SK-N-SH treated with all-trans-retinoic acid at 6 μM for 48 hours (cell line): Measurements from ENCODE around the gene TNIP1.

Source experiments
- CSDC2 ChIP-seq: fragments of 250-450 bp; sonication (Bioruptor Pico); IDR thresholded peaks from 2 replicates; pipeline ENCODE4 v1.5.0; 2020; ENCODE audit warnings: mild to moderate bottlenecking, moderate library complexity
- TF ChIP-seq, protein P1 (sequence below): fragments of 250-450 bp; sonication (Bioruptor Pico); IDR thresholded peaks from 2 replicates; pipeline ENCODE4 v1.8.0; 2020; ENCODE audit warnings: mild to moderate bottlenecking, moderate library complexity, borderline replicate concordance

DNA sequence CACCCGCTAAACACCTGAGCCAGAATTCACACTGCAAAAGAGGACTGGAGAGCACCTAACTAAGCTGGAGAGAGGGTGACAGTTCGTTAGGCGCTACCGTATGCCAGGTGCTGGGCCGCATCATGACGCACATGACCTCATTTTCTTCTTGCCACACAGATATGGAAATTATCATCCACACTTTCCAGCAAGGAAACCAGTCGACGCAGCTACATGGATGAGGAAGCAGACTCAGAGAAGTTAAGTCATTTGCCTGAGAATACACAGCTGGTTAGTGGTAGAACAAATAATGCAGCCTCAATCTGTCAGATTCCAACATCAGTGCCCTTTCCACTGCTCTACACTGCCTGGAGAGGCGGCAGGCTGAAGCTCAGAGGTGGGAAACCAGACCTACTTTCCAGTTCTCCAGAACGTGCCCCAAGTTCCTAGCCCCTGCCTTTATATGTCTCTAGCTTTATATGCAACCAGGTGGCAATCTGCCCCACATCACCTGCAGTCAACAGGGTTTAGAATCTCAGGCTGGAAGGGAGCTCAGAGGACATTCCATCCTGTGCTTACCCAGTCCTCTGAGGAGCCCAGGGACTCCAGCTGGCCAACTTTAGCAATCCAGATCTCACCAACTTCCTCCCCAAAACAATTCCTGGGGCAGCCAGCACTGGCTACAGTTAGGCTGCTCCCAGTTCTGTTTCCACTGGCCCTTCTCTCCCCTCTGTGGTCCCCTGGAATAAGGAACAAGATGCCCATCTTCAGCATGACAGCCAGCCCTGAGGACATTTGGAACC is 8.8 kb downstream of the TNIP1 start:
- no peak for TF ChIP-seq CSDC2
- TF ChIP-seq, protein P1, sequence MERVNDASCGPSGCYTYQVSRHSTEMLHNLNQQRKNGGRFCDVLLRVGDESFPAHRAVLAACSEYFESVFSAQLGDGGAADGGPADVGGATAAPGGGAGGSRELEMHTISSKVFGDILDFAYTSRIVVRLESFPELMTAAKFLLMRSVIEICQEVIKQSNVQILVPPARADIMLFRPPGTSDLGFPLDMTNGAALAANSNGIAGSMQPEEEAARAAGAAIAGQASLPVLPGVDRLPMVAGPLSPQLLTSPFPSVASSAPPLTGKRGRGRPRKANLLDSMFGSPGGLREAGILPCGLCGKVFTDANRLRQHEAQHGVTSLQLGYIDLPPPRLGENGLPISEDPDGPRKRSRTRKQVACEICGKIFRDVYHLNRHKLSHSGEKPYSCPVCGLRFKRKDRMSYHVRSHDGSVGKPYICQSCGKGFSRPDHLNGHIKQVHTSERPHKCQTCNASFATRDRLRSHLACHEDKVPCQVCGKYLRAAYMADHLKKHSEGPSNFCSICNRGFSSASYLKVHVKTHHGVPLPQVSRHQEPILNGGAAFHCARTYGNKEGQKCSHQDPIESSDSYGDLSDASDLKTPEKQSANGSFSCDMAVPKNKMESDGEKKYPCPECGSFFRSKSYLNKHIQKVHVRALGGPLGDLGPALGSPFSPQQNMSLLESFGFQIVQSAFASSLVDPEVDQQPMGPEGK, result no peak
